CD4-positive, alpha-beta memory T cell (primary cell): ENCODE results near the gene PLCB1. TPM values are rescaled to one million over a fixed set of nuclear protein-coding genes. Genes with fewer than 3 reads are reported as not detected.

Experiments used
- CTCF ChIA-PET: fragments of 350-600 bp; sonication (Branson Sonifier 250); formaldehyde crosslinking; loops from one replicate; lab custom pipeline; 2021; ENCODE audit warnings: inconsistent platforms; ENCODE audit not compliant: partially characterized antibody; lab: Charles Lee
- POLR2A ChIA-PET: fragments of 350-600 bp; sonication (Branson Sonifier 250); formaldehyde crosslinking; loops from one replicate; lab custom pipeline; 2021; ENCODE audit not compliant: partially characterized antibody; lab: Charles Lee
- DNase-seq, 5 donors: peaks; one replicate each; pipeline versions ENCODE4 v3.0.0 to v3.0.0-alpha.2; 2020 to 2022; ENCODE audit warnings: mixed read lengths in 1 of 5
- H3K27ac ChIP-seq: one replicate; pipeline ENCODE4 v1.7.0; 2013; ENCODE audit warnings: low read depth, low read length
- H3K27me3 ChIP-seq: 2 replicates; pipeline ENCODE4 v1.7.0; 2013; ENCODE audit warnings: mild to moderate bottlenecking, low read length, moderate library complexity; ENCODE audit not compliant: insufficient read depth
- H3K36me3 ChIP-seq: 2 replicates; pipeline ENCODE4 v1.7.0; 2013; ENCODE audit warnings: mild to moderate bottlenecking, low read length, moderate library complexity; ENCODE audit not compliant: insufficient read depth
- H3K4me1 ChIP-seq: 2 replicates; pipeline ENCODE4 v1.7.0; 2013; ENCODE audit warnings: mild to moderate bottlenecking, low read length, moderate library complexity; ENCODE audit not compliant: insufficient read depth
- H3K4me3 ChIP-seq, 2 donors: one replicate each; pipeline ENCODE4 v1.7.0; 2013; ENCODE audit warnings: low read length in 2 of 2, mild to moderate bottlenecking in 1 of 2
- H3K9me3 ChIP-seq, 2 donors: one replicate each; pipeline ENCODE4 v1.7.0; 2013; ENCODE audit warnings: low read length in 2 of 2, control low read depth in 1 of 2; ENCODE audit not compliant: control insufficient read depth in 1 of 2
- H3K27ac Mint-ChIP-seq, 7 donors: one replicate each; pipeline ENCODE4 v1.8.0; 2020 to 2021; ENCODE audit warnings: mixed read lengths in 7 of 7, mild to moderate bottlenecking in 6 of 7, inconsistent platforms in 3 of 7, moderate library complexity in 3 of 7
- H3K27me3 Mint-ChIP-seq, 2 donors: one replicate each; pipeline ENCODE4 v1.8.0; 2020 to 2021; ENCODE audit warnings: mixed read lengths in 2 of 2
- H3K36me3 Mint-ChIP-seq, 2 donors: one replicate each; pipeline ENCODE4 v1.8.0; 2020 to 2021; ENCODE audit warnings: mixed read lengths in 2 of 2, inconsistent platforms in 1 of 2, mild to moderate bottlenecking in 1 of 2
- H3K4me1 Mint-ChIP-seq, 4 donors: one replicate each; pipeline ENCODE4 v1.8.0; 2020 to 2021; ENCODE audit warnings: mixed read lengths in 4 of 4, mild to moderate bottlenecking in 1 of 4
- H3K4me3 Mint-ChIP-seq, 8 donors: one replicate each; pipeline ENCODE4 v1.8.0; 2020 to 2021; ENCODE audit warnings: mixed read lengths in 8 of 8, mild to moderate bottlenecking in 7 of 8, moderate library complexity in 6 of 8, inconsistent platforms in 3 of 8
- H3K9me3 Mint-ChIP-seq, 8 donors: one replicate each; pipeline ENCODE4 v1.8.0; 2020 to 2021; ENCODE audit warnings: mixed read lengths in 8 of 8, mild to moderate bottlenecking in 5 of 8, inconsistent platforms in 3 of 8, moderate library complexity in 1 of 8
- intact Hi-C: fragments of 100-400 bp; cut with micrococcal nuclease; formaldehyde crosslinking; loops from one replicate; pipeline ENCODE4 v1.15.1; 2023
- polyA plus RNA-seq, 2 donors: library from polyadenylated mRNA; unstranded; fragments of 300-500 nt; fragmentation: Illumina TruSeq; gene quantifications; one replicate each; pipeline ENCODE4 v1.2.3, GENCODE V29; 2021
- total RNA-seq, 2 experiments: library from RNA; stranded (reverse); gene quantifications; one replicate each; pipeline ENCODE4 v1.2.3, GENCODE V29; 2021

Gene PLCB1
- total and polyA plus RNA-seq, 4 experiments from 2014 or later, result 5.5 to 9.6 (median 8.2) TPM

- no peaks in the 10 kb centered on the region for H3K36me3 ChIP-seq
- no peak overlapping the region for H3K27ac Mint-ChIP-seq
- H3K27me3 Mint-ChIP-seq, result no peaks in the 10 kb centered on the region
- H3K27ac ChIP-seq, result no peak overlapping the region
- peaks cover 0 to 19% (median 10%) of the 10 kb centered on the region in 8 donors for H3K9me3 Mint-ChIP-seq
- H3K9me3 ChIP-seq, result no peaks in the 10 kb centered on the region
- CTCF ChIA-PET, result no interaction called here
- H3K36me3 Mint-ChIP-seq, result peaks cover 0 to 22% of the 10 kb centered on the region in 2 donors
- H3K4me1 Mint-ChIP-seq, result peaks cover 0 to 9% (median 2%) of the 10 kb centered on the region in 4 donors
- no peaks in the 10 kb centered on the region for H3K4me1 ChIP-seq
- no peak for DNase-seq
- H3K4me3 ChIP-seq, result no peak overlapping the region
- H3K27me3 ChIP-seq, result no peaks in the 10 kb centered on the region
- intact Hi-C loops, result no loop called here
- POLR2A ChIA-PET, result no interaction called here
- no peak overlapping the region for H3K4me3 Mint-ChIP-seq
Measured at GRCh38 chr20:8190043-8190880, 58.2 kb downstream of the PLCB1 start.

DNA sequence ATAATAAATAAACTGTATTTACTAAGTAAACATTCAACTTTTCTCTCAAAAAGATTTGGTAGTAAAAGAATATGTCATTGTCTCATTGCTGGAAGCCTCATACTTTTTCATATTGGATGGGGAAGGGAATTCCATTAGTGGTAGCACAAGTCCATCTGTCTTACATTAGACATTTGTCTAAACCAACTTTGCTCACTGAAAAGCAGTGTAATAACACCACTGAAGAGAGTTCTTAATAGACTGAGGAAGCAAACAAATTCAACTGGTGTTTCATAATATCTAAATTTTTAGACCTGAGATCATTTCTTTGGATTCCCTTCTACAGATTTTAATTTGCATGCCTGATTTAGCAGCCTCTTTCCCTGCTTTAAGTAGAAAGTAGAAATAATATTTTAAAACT lies 62.7 kb downstream of the PLCB1 start:
- no peaks in the 10 kb centered on the region for H3K27me3 ChIP-seq
- no peak overlapping the region for H3K27ac ChIP-seq
- no peak overlapping the region for H3K27ac Mint-ChIP-seq
- H3K36me3 Mint-ChIP-seq, result peaks cover 0 to 22% of the 10 kb centered on the region in 2 donors
- no peaks in the 10 kb centered on the region for H3K36me3 ChIP-seq
- H3K9me3 ChIP-seq, result no peaks in the 10 kb centered on the region
- H3K4me1 Mint-ChIP-seq, result no peaks in the 10 kb centered on the region
- peaks cover 2 to 19% (median 11%) of the 10 kb centered on the region in 8 donors for H3K9me3 Mint-ChIP-seq
- DNase-seq, result no peak
- CTCF ChIA-PET, result no interaction called here
- intact Hi-C loops, result no loop called here
- no peak overlapping the region for H3K4me3 Mint-ChIP-seq
- H3K27me3 Mint-ChIP-seq, result no peaks in the 10 kb centered on the region
- no peaks in the 10 kb centered on the region for H3K4me1 ChIP-seq
- no peak overlapping the region for H3K4me3 ChIP-seq
- POLR2A ChIA-PET, result no interaction called here

- no peak overlapping the region for H3K27ac Mint-ChIP-seq
- no peaks in the 10 kb centered on the region for H3K4me1 Mint-ChIP-seq
- no peak overlapping the region for H3K27ac ChIP-seq
Measured at GRCh38 chr20:8196096-8196495, 64.0 kb downstream of the PLCB1 start.

GRCh38 chr20:8200220-8200619 lies 68.2 kb downstream of the PLCB1 start:
- H3K4me1 ChIP-seq, result no peaks in the 10 kb centered on the region
- intact Hi-C loops, result no loop called here
- Mint-ChIP-seq H3K4me3 (no peak overlapping the region), H3K27me3 (no peaks in the 10 kb centered on the region), H3K4me1 (no peaks in the 10 kb centered on the region), H3K36me3 (no peaks in the 10 kb centered on the region), H3K27ac (no peak overlapping the region), H3K9me3 (peaks cover 0 to 7% (median 0%) of the 10 kb centered on the region in 8 donors)
- no peaks in the 10 kb centered on the region for H3K36me3 ChIP-seq
- ChIA-PET POLR2A (no interaction called here), CTCF (no interaction called here)
- no peaks in the 10 kb centered on the region for H3K9me3 ChIP-seq
- H3K27me3 ChIP-seq, result no peaks in the 10 kb centered on the region
- no peak for DNase-seq
- H3K27ac ChIP-seq, result no peak overlapping the region
- H3K4me3 ChIP-seq, result no peak overlapping the region

More at GRCh38 chr20:8196096-8196495, 64.0 kb downstream of the PLCB1 start:
- H3K4me3 ChIP-seq, result no peak overlapping the region
- no peaks in the 10 kb centered on the region for H3K27me3 ChIP-seq
- no peaks in the 10 kb centered on the region for H3K9me3 ChIP-seq
- no peak for DNase-seq
- Mint-ChIP-seq H3K4me3 (no peak overlapping the region), H3K27me3 (no peaks in the 10 kb centered on the region), H3K9me3 (peaks cover 2 to 19% (median 11%) of the 10 kb centered on the region in 8 donors), H3K36me3 (peaks cover 0 to 22% of the 10 kb centered on the region in 2 donors)
- no peaks in the 10 kb centered on the region for H3K4me1 ChIP-seq
- ChIA-PET CTCF (no interaction called here), POLR2A (no interaction called here)
- intact Hi-C loops, result no loop called here
- H3K36me3 ChIP-seq, result no peaks in the 10 kb centered on the region

DNA sequence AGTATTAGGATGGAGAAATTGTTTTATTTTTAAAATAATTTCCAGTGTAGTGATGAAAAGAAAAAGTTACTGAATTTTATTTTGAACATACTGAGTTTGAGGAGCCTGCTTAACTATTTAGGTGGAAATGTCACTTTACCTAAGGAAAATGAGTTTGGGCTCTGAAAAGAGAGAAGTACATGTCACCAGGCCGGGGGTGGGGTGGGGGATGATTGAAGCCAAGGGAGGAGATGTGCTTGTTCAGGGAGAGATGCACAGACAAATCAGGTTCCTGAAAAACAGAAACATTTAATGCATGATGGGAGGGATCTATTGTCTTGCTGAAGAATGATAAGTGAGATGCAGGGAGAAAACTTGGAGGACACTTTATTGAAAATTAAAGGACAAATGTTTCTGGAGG lies 71.3 kb downstream of the PLCB1 start:
- Mint-ChIP-seq H3K27me3 (no peaks in the 10 kb centered on the region), H3K36me3 (no peaks in the 10 kb centered on the region), H3K4me1 (peaks cover 0 to 7% (median 0%) of the 10 kb centered on the region in 4 donors), H3K4me3 (no peak overlapping the region), H3K27ac (no peak overlapping the region), H3K9me3 (peaks cover 0 to 2% (median 0%) of the 10 kb centered on the region in 8 donors)
- intact Hi-C loops, result no loop called here
- POLR2A ChIA-PET, result no interaction called here
- H3K27me3 ChIP-seq, result no peaks in the 10 kb centered on the region
- no peak for DNase-seq
- CTCF ChIA-PET, result no interaction called here
- H3K27ac ChIP-seq, result no peak overlapping the region
- no peaks in the 10 kb centered on the region for H3K4me1 ChIP-seq
- H3K9me3 ChIP-seq, result no peaks in the 10 kb centered on the region
- H3K4me3 ChIP-seq, result no peak overlapping the region
- H3K36me3 ChIP-seq, result no peaks in the 10 kb centered on the region

- H3K27me3 ChIP-seq, result no peaks in the 10 kb centered on the region
- Mint-ChIP-seq H3K27ac (no peak overlapping the region), H3K4me3 (no peak overlapping the region), H3K27me3 (no peaks in the 10 kb centered on the region), H3K4me1 (peaks cover 0 to 7% (median 4%) of the 10 kb centered on the region in 4 donors), H3K9me3 (peaks cover 0 to 2% (median 0%) of the 10 kb centered on the region in 8 donors), H3K36me3 (no peaks in the 10 kb centered on the region)
- ChIA-PET POLR2A (no interaction called here), CTCF (interaction anchor here (0.9 kb wide), 1 partner anchor 101 kb away, joined by 3 read pairs; no protein-coding TSS in a partner anchor)
- H3K4me1 ChIP-seq, result no peaks in the 10 kb centered on the region
- DNase-seq, result no peak
- no peaks in the 10 kb centered on the region for H3K36me3 ChIP-seq
- H3K4me3 ChIP-seq, result no peak overlapping the region
- no peak overlapping the region for H3K27ac ChIP-seq
- H3K9me3 ChIP-seq, result no peaks in the 10 kb centered on the region
- intact Hi-C loops, result no loop called here
Measured at GRCh38 chr20:8205996-8206395, 73.9 kb downstream of the PLCB1 start.

- H3K27ac ChIP-seq, result no peak overlapping the region
- Mint-ChIP-seq H3K36me3 (no peaks in the 10 kb centered on the region), H3K4me3 (peak overlapping the region in 1 of 8 donors; percentile 27), H3K9me3 (no peaks in the 10 kb centered on the region), H3K27ac (peak overlapping the region in 1 of 7 donors; percentile 11), H3K27me3 (no peaks in the 10 kb centered on the region), H3K4me1 (peaks cover 5 to 14% (median 10%) of the 10 kb centered on the region in 4 donors)
- no peaks in the 10 kb centered on the region for H3K9me3 ChIP-seq
- POLR2A ChIA-PET, result no interaction called here
- CTCF ChIA-PET, result no interaction called here
- intact Hi-C loops, result no loop called here
- peaks cover 6% of the 10 kb centered on the region for H3K4me1 ChIP-seq
- no peak overlapping the region for H3K4me3 ChIP-seq
- H3K27me3 ChIP-seq, result no peaks in the 10 kb centered on the region
- H3K36me3 ChIP-seq, result no peaks in the 10 kb centered on the region
- no peak for DNase-seq
Measured at GRCh38 chr20:8208226-8208625, 76.2 kb downstream of the PLCB1 start.
